ENCODE data around the gene CDK5R1.

CDK5R1 gene

GRCh38 chr17:32486701-32487472 is at the start of gene CDK5R1:
CDK5R1 (plus strand) TSS chr17:32486993; CDS start chr17:32487621, 628 bp downstream.
- DNase-seq (ENCODE audit: low read depth) = no peak
- H3K4me3 ChIP-seq (ENCODE audit: control insufficient read depth, low read depth, low read length) = peak within 1 kb of the TSS; percentile 47
- no peak for TF ChIP-seq CTCF (IDR thresholded peaks at IDR 0.05; ENCODE audit: control insufficient read depth, insufficient read depth, low read depth, low read length, missing control alignments)

- TF ChIP-seq CTCF (IDR thresholded peaks at IDR 0.05; ENCODE audit: control insufficient read depth, insufficient read depth, low read depth, low read length, missing control alignments) = no peak
- H3K4me3 ChIP-seq (ENCODE audit: control insufficient read depth, low read depth, low read length) = no peak overlapping the region
- DNase-seq (ENCODE audit: low read depth) = no peak
Measured at GRCh38 chr17:32440722-32441121, 46.1 kb upstream of the CDK5R1 start.

- TF ChIP-seq CTCF (IDR thresholded peaks at IDR 0.05; ENCODE audit: control insufficient read depth, insufficient read depth, low read depth, low read length, missing control alignments) = no peak
- H3K4me3 ChIP-seq (ENCODE audit: control insufficient read depth, low read depth, low read length) = no peak overlapping the region
Measured at GRCh38 chr17:32441886-32442285, 44.9 kb upstream of the CDK5R1 start.

GRCh38 chr17:32443827-32444300 is 42.9 kb upstream of the CDK5R1 start:
- TF ChIP-seq CTCF (IDR thresholded peaks at IDR 0.05; ENCODE audit: control insufficient read depth, insufficient read depth, low read depth, low read length, missing control alignments) = no peak
- H3K4me3 ChIP-seq (ENCODE audit: control insufficient read depth, low read depth, low read length) = peak overlapping the region; percentile 92
- no peak for DNase-seq (ENCODE audit: low read depth)

More at GRCh38 chr17:32441886-32442285, 44.9 kb upstream of the CDK5R1 start:
- no peak for DNase-seq (ENCODE audit: low read depth)

GRCh38 chr17:32444301-32445073 is 42.3 kb upstream of the CDK5R1 start, which contains the start of gene PSMD11:
PSMD11 (plus strand) TSS chr17:32444510; CDS start chr17:32444524, 14 bp downstream.
- peak; percentile 67 for DNase-seq (ENCODE audit: low read depth)
- H3K4me3 ChIP-seq (ENCODE audit: control insufficient read depth, low read depth, low read length) = peak within 1 kb of the TSS; percentile 92
- TF ChIP-seq CTCF (IDR thresholded peaks at IDR 0.05; ENCODE audit: control insufficient read depth, insufficient read depth, low read depth, low read length, missing control alignments) = peak; percentile 82

GRCh38 chr17:32445074-32445415 is 41.7 kb upstream of the CDK5R1 start:
- DNase-seq (ENCODE audit: low read depth) = no peak
- H3K4me3 ChIP-seq (ENCODE audit: control insufficient read depth, low read depth, low read length) = peak overlapping the region; percentile 92
- peak; percentile 6 for TF ChIP-seq CTCF (IDR thresholded peaks at IDR 0.05; ENCODE audit: control insufficient read depth, insufficient read depth, low read depth, low read length, missing control alignments)

Data from AG09309 (cell line).